Heart left ventricle (tissue), 13 donors: ENCODE measurements around the gene SEC24A.

Experiments
- POLR2A ChIP-seq, 2 donors: fragments of 450-650 bp; IDR thresholded peaks; one replicate each; pipeline ENCODE4 v1.6.1; 2017; ENCODE audit warnings: antibody characterized with exemption in 2 of 2, mild to moderate bottlenecking in 2 of 2, moderate library complexity in 2 of 2
- TF ChIP-seq, protein P1 (sequence below), 12 donors: fragments of 200-600 bp; sonication (generic) in 4 of 12; IDR thresholded peaks; one replicate each; pipeline versions ENCODE4 v1.5.0 to v1.8.0; 2018 to 2022; ENCODE audit warnings: antibody characterized with exemption in 12 of 12, mild to moderate bottlenecking in 5 of 12
- donor health status: ischemic (EF 13 %, LVEDD 7.1; RV severe dilation, severe dysfunction).
- donor health status: DM: no; HTN: yes; CAD: no.
- donor health status: DM: no; HTN: no; CAD: no.
- donor health status: ischemic (EF 25% LVEDD 6.9; RV normal size, moderate dysfunction).
- donor health status: ischemic (EF 25% LVEDD 5.7; RV mildly dilated, moderate dysfunction).
- donor health status: ischemic (EF 35%, LVEDD 5.7; RV mildly dilated, moderate dysfunction).
- donor health status: nonischemic (EF 11% LVEDD 7.7; RV severe dilation, severe dysfunction).
- donor health status: DM: yes; HTN: yes; CAD: no.
- donor health status: PGD.
- donor health status: ischemic (EF 29% LVEDD 5.4; RV normal size, mild dysfunction).
- donor health status: nonischemic (EF 23%, LVEDD 6.1; RV moderate dilation, normal function).

DNA sequence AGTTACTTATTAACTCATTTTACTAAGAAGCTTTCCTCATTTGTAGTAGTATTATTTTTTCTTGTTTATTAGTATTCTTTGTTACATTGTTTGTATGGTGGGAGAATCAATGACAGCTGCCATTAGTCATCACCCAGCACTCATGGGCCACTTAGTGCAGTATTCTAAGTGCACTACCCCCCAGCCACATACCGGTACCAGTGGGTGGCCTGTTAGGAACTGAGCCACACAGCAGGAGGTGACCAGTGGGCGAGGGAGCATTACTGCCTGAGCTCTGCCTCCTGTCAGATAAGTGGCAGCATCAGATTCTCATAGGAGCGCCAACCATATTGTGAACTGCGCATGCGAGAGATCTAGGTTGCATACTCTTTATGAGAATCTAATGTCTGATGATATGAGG lies 65.5 kb downstream of the SEC24A start:
- no peak for TF ChIP-seq POLR2A (IDR thresholded peaks at IDR 0.05)
- TF ChIP-seq, protein P1, sequence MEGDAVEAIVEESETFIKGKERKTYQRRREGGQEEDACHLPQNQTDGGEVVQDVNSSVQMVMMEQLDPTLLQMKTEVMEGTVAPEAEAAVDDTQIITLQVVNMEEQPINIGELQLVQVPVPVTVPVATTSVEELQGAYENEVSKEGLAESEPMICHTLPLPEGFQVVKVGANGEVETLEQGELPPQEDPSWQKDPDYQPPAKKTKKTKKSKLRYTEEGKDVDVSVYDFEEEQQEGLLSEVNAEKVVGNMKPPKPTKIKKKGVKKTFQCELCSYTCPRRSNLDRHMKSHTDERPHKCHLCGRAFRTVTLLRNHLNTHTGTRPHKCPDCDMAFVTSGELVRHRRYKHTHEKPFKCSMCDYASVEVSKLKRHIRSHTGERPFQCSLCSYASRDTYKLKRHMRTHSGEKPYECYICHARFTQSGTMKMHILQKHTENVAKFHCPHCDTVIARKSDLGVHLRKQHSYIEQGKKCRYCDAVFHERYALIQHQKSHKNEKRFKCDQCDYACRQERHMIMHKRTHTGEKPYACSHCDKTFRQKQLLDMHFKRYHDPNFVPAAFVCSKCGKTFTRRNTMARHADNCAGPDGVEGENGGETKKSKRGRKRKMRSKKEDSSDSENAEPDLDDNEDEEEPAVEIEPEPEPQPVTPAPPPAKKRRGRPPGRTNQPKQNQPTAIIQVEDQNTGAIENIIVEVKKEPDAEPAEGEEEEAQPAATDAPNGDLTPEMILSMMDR (IDR thresholded peaks at IDR 0.05), result no peak
